ENCODE results near the gene GRSF1.

- TF ChIP-seq GATA3 (IDR thresholded peaks at IDR 0.05; ENCODE audit: low read depth, low read length) (no peak), GATA2 (IDR thresholded peaks at IDR 0.05; ENCODE audit: low read depth, low read length) (no peak)
Observed at GRCh38 chr4:70855464-70855863, 15.8 kb upstream of the GRSF1 start.
